Naive thymus-derived CD4-positive, alpha-beta T cell (primary cell): ENCODE measurements around the gene PLOD3. TPM values are rescaled to one million over a fixed set of nuclear protein-coding genes. Genes with fewer than 3 reads are reported as not detected.

Experiments
- ATAC-seq: fragments of 150-1000 bp; cut with Tn5 transposase; 2 replicates; pipeline ENCODE4 v1.10.0; 2021; ENCODE audit warnings: mild to moderate bottlenecking, moderate library complexity
- CTCF ChIA-PET: fragments of 350-600 bp; sonication (Branson Sonifier 250); formaldehyde crosslinking; loops from one replicate; lab custom pipeline; 2021; ENCODE audit warnings: antibody characterized with exemption; lab: Charles Lee
- POLR2A ChIA-PET: fragments of 350-600 bp; sonication (Branson Sonifier 250); formaldehyde crosslinking; loops from one replicate; lab custom pipeline; 2021; ENCODE audit warnings: antibody characterized with exemption, inconsistent platforms; lab: Charles Lee
- DNase-seq, 9 donors: peaks; one replicate each; pipeline versions ENCODE4 v3.0.0 to v3.0.0-alpha.2; 2020 to 2022; ENCODE audit warnings: mixed read lengths in 1 of 9
- H3K27ac ChIP-seq: one replicate; pipeline ENCODE4 v1.7.0; 2013; ENCODE audit warnings: mild to moderate bottlenecking, low read depth, low read length, moderate library complexity
- H3K27me3 ChIP-seq, 2 donors: one replicate each; pipeline ENCODE4 v1.7.0; 2013; ENCODE audit warnings: low read length in 2 of 2, mild to moderate bottlenecking in 2 of 2, moderate library complexity in 2 of 2; ENCODE audit not compliant: control insufficient read depth in 2 of 2, insufficient read depth in 2 of 2
- H3K36me3 ChIP-seq, 3 experiments: 1 replicate in 2 of 3; 2 replicates in 1 of 3; pipeline ENCODE4 v1.7.0; 2013; ENCODE audit warnings: low read length in 3 of 3, mild to moderate bottlenecking in 3 of 3, moderate library complexity in 1 of 3; ENCODE audit not compliant: insufficient read depth in 3 of 3, control insufficient read depth in 2 of 3
- H3K4me1 ChIP-seq, 2 donors: one replicate each; pipeline ENCODE4 v1.7.0; 2013; ENCODE audit warnings: low read length in 2 of 2, mild to moderate bottlenecking in 2 of 2, moderate library complexity in 1 of 2; ENCODE audit not compliant: control insufficient read depth in 2 of 2, insufficient read depth in 2 of 2
- H3K4me3 ChIP-seq: 2 replicates; pipeline ENCODE4 v1.7.0; 2013; ENCODE audit warnings: mild to moderate bottlenecking, low read length
- H3K9me3 ChIP-seq, 3 experiments: 1 replicate in 2 of 3; 2 replicates in 1 of 3; pipeline ENCODE4 v1.7.0; 2013; ENCODE audit warnings: low read length in 3 of 3; ENCODE audit not compliant: control insufficient read depth in 2 of 3
- H3K27ac Mint-ChIP-seq, 9 donors: one replicate each; pipeline ENCODE4 v1.8.0; 2020 to 2022; ENCODE audit warnings: mixed read lengths in 9 of 9, mild to moderate bottlenecking in 8 of 9, moderate library complexity in 5 of 9, inconsistent platforms in 2 of 9
- H3K27me3 Mint-ChIP-seq, 5 donors: one replicate each; pipeline ENCODE4 v1.8.0; 2021 to 2022; ENCODE audit warnings: mixed read lengths in 5 of 5, mild to moderate bottlenecking in 1 of 5
- H3K36me3 Mint-ChIP-seq, 5 donors: one replicate each; pipeline ENCODE4 v1.8.0; 2020 to 2022; ENCODE audit warnings: mixed read lengths in 5 of 5, mild to moderate bottlenecking in 3 of 5, inconsistent platforms in 1 of 5
- H3K4me1 Mint-ChIP-seq, 7 donors: one replicate each; pipeline ENCODE4 v1.8.0; 2020 to 2022; ENCODE audit warnings: mixed read lengths in 7 of 7, mild to moderate bottlenecking in 3 of 7, inconsistent platforms in 1 of 7
- H3K4me3 Mint-ChIP-seq, 10 donors: one replicate each; pipeline ENCODE4 v1.8.0; 2020 to 2022; ENCODE audit warnings: mild to moderate bottlenecking in 10 of 10, mixed read lengths in 10 of 10, moderate library complexity in 6 of 10, inconsistent platforms in 2 of 10
- H3K9me3 Mint-ChIP-seq, 11 donors: one replicate each; pipeline ENCODE4 v1.8.0; 2020 to 2022; ENCODE audit warnings: mixed read lengths in 11 of 11, mild to moderate bottlenecking in 4 of 11, inconsistent platforms in 1 of 11, moderate library complexity in 1 of 11
- intact Hi-C, 2 donors: fragments of 100-400 bp; cut with micrococcal nuclease; formaldehyde crosslinking; loops; one replicate each; pipeline ENCODE4 v1.15.1; 2023
- polyA plus RNA-seq, 2 donors: library from polyadenylated mRNA; unstranded; fragments of 300-500 nt; fragmentation: Illumina TruSeq; gene quantifications; one replicate each; pipeline ENCODE4 v1.2.3, GENCODE V29; 2021
- total RNA-seq, 6 experiments: library from RNA in 5 of 6; stranded (reverse) in 5 of 6; gene quantifications; 1 replicate in 5 of 6; 2 replicates in 1 of 6; pipeline ENCODE4 v1.2.3 and lab custom pipeline; 2021 to 2026

Gene PLOD3
- total and polyA plus RNA-seq, 7 experiments from 2014 or later = 15.7 to 88.4 (median 39.5) TPM

DNA sequence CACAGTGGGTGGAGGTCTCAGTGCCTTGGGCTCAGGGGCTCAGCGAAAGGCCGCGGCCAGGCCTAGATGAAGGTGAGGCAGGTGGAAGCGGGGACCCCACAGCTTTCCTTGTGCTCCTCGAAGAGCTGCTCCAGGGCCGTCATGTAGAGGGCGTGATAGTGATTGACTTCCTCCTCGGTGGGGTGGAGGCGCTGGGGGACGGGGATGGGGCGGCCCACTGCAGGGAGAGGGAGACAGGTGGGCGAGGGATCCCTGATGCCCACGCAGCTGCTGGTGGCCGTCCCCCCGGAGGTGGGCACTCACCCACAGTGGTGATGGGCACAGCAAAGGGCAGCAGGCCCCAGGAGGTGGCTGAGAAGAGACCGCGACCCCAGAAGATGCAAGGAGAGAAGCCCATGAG is 21.5 kb downstream of the PLOD3 start:
- Mint-ChIP-seq H3K4me1 (peaks cover 0 to 8% (median 4%) of the 10 kb centered on the region in 7 donors), H3K4me3 (no peak overlapping the region), H3K36me3 (peaks cover 0 to under 1% (median 0%) of the 10 kb centered on the region in 5 donors), H3K27ac (no peak overlapping the region), H3K27me3 (peaks cover 4 to 21% (median 10%) of the 10 kb centered on the region in 5 donors), H3K9me3 (no peaks in the 10 kb centered on the region)
- Histone ChIP-seq H3K9me3 (no peaks in the 10 kb centered on the region), H3K4me1 (no peaks in the 10 kb centered on the region), H3K4me3 (no peak overlapping the region), H3K36me3 (no peaks in the 10 kb centered on the region), H3K27me3 (peaks cover 0 to 6% of the 10 kb centered on the region in 2 donors), H3K27ac (no peak overlapping the region)
- intact Hi-C loops = no loop called here
- no peak for ATAC-seq
- no peak for DNase-seq
- POLR2A ChIA-PET = interaction anchor here (0.9 kb wide), 1 partner anchor 48 kb away, joined by 3 read pairs; no protein-coding TSS in a partner anchor
- CTCF ChIA-PET = interaction anchor here (1.0 to 1.2 kb wide), 2 partner anchors 7 to 39 kb away, joined by 4 read pairs; no protein-coding TSS in a partner anchor

- H3K4me3 Mint-ChIP-seq = no peak overlapping the region
- ChIA-PET CTCF (interaction anchor here (1.2 kb wide), 1 partner anchor 45 kb away, joined by 4 read pairs; no protein-coding TSS in a partner anchor), POLR2A (no interaction called here)
- Histone ChIP-seq H3K27ac (no peak overlapping the region), H3K36me3 (no peaks in the 10 kb centered on the region), H3K4me1 (no peaks in the 10 kb centered on the region), H3K9me3 (no peaks in the 10 kb centered on the region), H3K4me3 (no peak overlapping the region), H3K27me3 (no peaks in the 10 kb centered on the region)
- no peaks in the 10 kb centered on the region for H3K36me3 Mint-ChIP-seq
- DNase-seq = no peak
- intact Hi-C loops = no loop called here
- H3K27ac Mint-ChIP-seq = no peak overlapping the region
- H3K9me3 Mint-ChIP-seq = no peaks in the 10 kb centered on the region
- no peak for ATAC-seq
- H3K27me3 Mint-ChIP-seq = peaks cover 11 to 21% (median 14%) of the 10 kb centered on the region in 5 donors
- peaks cover 0 to 5% (median 0%) of the 10 kb centered on the region in 7 donors for H3K4me1 Mint-ChIP-seq
Measured at GRCh38 chr7:101189109-101189508, 28.3 kb downstream of the PLOD3 start.

DNA sequence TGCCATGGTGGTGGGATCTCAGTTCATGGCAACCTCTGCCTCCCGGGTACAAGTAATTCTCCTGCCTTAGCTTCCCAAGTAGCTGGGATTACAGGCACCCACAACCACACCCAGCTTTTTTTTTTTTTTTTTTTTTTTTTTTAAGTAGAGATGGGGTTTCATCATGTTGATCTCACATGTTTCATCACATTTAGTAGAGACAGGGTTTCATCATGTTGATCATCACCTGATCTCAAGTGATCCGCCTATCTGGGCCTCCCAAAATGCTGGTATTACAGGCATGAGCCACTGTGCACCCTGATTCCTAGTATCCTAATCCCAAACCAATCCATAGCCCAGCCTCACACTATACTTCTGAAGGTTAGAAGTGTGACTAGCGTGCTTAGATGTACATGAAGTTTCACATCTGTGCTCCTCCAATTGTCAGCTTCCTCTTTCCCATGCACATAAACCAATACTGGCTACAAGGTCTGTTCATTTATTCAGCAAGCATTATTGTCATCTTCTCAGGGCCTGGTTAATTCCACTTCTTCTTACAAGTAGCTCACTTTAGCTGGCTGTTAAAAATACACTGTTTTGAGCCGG is 30.4 kb downstream of the PLOD3 start:
- intact Hi-C loops = no loop called here
- no peak overlapping the region for H3K4me3 ChIP-seq
- peaks cover 0 to 2% (median 0%) of the 10 kb centered on the region in 11 donors for H3K9me3 Mint-ChIP-seq
- DNase-seq (no peak), ATAC-seq (no peak)
- no peaks in the 10 kb centered on the region for H3K27me3 ChIP-seq
- peaks cover 20 to 32% (median 23%) of the 10 kb centered on the region in 5 donors for H3K27me3 Mint-ChIP-seq
- no peak overlapping the region for H3K27ac ChIP-seq
- ChIA-PET CTCF (interaction anchor here (0.6 to 1.0 kb wide), 3 partner anchors 33 to 44 kb away, joined by 4 to 6 read pairs (median 4); no protein-coding TSS in a partner anchor), POLR2A (interaction anchor here (0.7 kb wide), 1 partner anchor 265 kb away, joined by 3 read pairs; no protein-coding TSS in a partner anchor)
- peaks cover 0 to 5% (median 0%) of the 10 kb centered on the region in 5 donors for H3K36me3 Mint-ChIP-seq
- H3K27ac Mint-ChIP-seq = no peak overlapping the region
- no peaks in the 10 kb centered on the region for H3K9me3 ChIP-seq
- peaks cover 0 to 7% (median 4%) of the 10 kb centered on the region in 7 donors for H3K4me1 Mint-ChIP-seq
- H3K36me3 ChIP-seq = no peaks in the 10 kb centered on the region
- H3K4me1 ChIP-seq = no peaks in the 10 kb centered on the region
- H3K4me3 Mint-ChIP-seq = no peak overlapping the region

DNA sequence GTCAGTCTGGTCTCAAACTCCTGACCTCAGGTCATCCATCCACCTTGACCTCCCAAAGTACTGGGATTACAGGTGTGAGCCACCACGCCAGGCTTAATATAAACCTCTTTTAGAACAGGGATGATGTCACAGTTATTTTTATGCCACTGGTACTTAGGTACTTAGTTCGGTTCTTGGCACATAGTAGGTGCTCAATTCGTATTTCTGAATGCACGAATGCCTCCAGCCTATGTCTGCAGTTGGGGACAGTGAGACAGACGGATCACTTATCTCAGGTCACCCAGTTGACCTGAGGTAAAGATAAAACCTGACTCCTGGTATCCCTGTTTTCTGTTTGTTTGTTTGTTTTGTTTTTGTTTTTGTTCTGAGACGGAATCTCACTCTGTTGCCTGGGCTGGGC is 31.2 kb downstream of the PLOD3 start:
- Histone ChIP-seq H3K9me3 (no peaks in the 10 kb centered on the region), H3K4me1 (no peaks in the 10 kb centered on the region), H3K36me3 (no peaks in the 10 kb centered on the region), H3K4me3 (no peak overlapping the region), H3K27ac (no peak overlapping the region), H3K27me3 (no peaks in the 10 kb centered on the region)
- Mint-ChIP-seq H3K27ac (no peak overlapping the region), H3K9me3 (peaks cover 0 to 2% (median 0%) of the 10 kb centered on the region in 11 donors), H3K4me3 (no peak overlapping the region), H3K4me1 (peaks cover 0 to 7% (median 4%) of the 10 kb centered on the region in 7 donors), H3K27me3 (peaks cover 22 to 39% (median 25%) of the 10 kb centered on the region in 5 donors), H3K36me3 (peaks cover 0 to 5% (median 0%) of the 10 kb centered on the region in 5 donors)
- ChIA-PET CTCF (interaction anchor here (0.7 kb wide), 1 partner anchor 42 kb away, joined by 4 read pairs; no protein-coding TSS in a partner anchor), POLR2A (no interaction called here)
- intact Hi-C loops = no loop called here
- DNase-seq (no peak), ATAC-seq (no peak)

DNA sequence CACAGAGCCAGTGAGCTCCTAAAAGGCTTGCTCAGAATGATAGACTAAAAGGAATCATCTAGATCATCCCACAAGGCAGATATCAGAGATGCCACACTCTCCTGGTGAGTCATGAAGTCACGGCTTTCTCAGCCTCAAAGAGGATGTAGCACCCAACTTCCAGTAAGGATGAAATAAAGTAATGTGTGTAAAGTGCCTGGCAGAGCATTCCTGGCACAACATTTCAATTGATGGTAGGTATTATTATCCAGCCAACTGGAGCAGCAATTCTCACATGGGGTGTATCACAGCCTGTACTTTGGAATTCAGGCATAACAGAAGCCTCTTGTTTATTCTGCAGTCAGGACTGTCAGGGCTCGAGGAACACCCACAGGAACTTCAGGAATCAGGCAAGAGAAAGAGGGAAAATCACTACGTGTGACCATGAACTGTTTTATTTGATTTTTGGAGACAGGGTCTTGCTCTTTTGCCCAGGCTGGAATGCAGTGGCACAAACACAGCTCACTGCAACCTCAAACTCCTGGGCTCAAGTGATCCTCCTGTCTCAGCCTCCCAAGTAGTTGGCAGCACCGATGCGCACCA is 32.0 kb downstream of the PLOD3 start:
- H3K27ac ChIP-seq = no peak overlapping the region
- ChIA-PET POLR2A (no interaction called here), CTCF (no interaction called here)
- no peaks in the 10 kb centered on the region for H3K36me3 ChIP-seq
- Mint-ChIP-seq H3K27me3 (peaks cover 30 to 47% (median 32%) of the 10 kb centered on the region in 5 donors), H3K4me1 (peaks cover 0 to 11% (median 5%) of the 10 kb centered on the region in 7 donors), H3K27ac (no peak overlapping the region), H3K4me3 (no peak overlapping the region), H3K9me3 (peaks cover 0 to 3% (median 0%) of the 10 kb centered on the region in 11 donors), H3K36me3 (peaks cover 0 to 8% (median 3%) of the 10 kb centered on the region in 5 donors)
- ATAC-seq (no peak), DNase-seq (no peak)
- intact Hi-C loops = no loop called here
- H3K4me3 ChIP-seq = no peak overlapping the region
- H3K4me1 ChIP-seq = no peaks in the 10 kb centered on the region
- peaks cover 0 to 5% of the 10 kb centered on the region in 2 donors for H3K27me3 ChIP-seq
- H3K9me3 ChIP-seq = no peaks in the 10 kb centered on the region

GRCh38 chr7:101180130-101180755 is 37.1 kb downstream of the PLOD3 start, which contains the start of gene NAT16:
NAT16 (minus strand) TSS chr7:101180293; CDS start chr7:101174807, 5,486 bp downstream.
- Histone ChIP-seq H3K36me3 (no peaks in the 10 kb centered on the region), H3K27me3 (peaks cover 3 to 30% of the 10 kb centered on the region in 2 donors), H3K4me1 (peaks cover 0 to 5% of the 10 kb centered on the region in 2 donors), H3K27ac (no peak within 1 kb of the TSS), H3K4me3 (no peak within 1 kb of the TSS), H3K9me3 (no peaks in the 10 kb centered on the region)
- Mint-ChIP-seq H3K9me3 (peaks cover 0 to 6% (median 0%) of the 10 kb centered on the region in 11 donors), H3K36me3 (peaks cover 0 to 8% (median 3%) of the 10 kb centered on the region in 5 donors), H3K4me1 (peaks cover 4 to 21% (median 10%) of the 10 kb centered on the region in 7 donors), H3K27me3 (peaks cover 56 to 81% (median 67%) of the 10 kb centered on the region in 5 donors), H3K4me3 (peak within 1 kb of the TSS in 9 of 10 donors; percentile 34 to 82 (median 54)), H3K27ac (peak within 1 kb of the TSS in 1 of 9 donors; percentile 37)
- ATAC-seq = no peak
- DNase-seq = no peak
- intact Hi-C loops = no loop called here
- CTCF ChIA-PET = no interaction called here
- POLR2A ChIA-PET = no interaction called here
